HepG2 (cell line): ENCODE data around the gene ARHGEF16. TPM values are rescaled to one million over a fixed set of nuclear protein-coding genes. Genes with fewer than 3 reads are reported as not detected.
A peak's percentile ranks its signal among the peaks of the same experiment; 100 is the strongest.

Experiments
- CBFB ChIP-seq: sonication (generic); formaldehyde crosslinking; IDR thresholded peaks from 2 replicates; pipeline ENCODE4 v1.4.0; 2020; ENCODE audit warnings: missing genetic modification reagents
- DR1 ChIP-seq: sonication (generic); formaldehyde crosslinking; IDR thresholded peaks from 2 replicates; pipeline ENCODE4 v1.8.0; 2021; ENCODE audit warnings: mild to moderate bottlenecking, missing genetic modification reagents, inconsistent platforms
- FIP1L1 ChIP-seq: fragments of 200-400 bp; formaldehyde crosslinking; IDR thresholded peaks from 2 replicates; pipeline ENCODE4 v1.6.1; 2018; ENCODE audit warnings: low read depth, mild to moderate bottlenecking, low read length, moderate library complexity, borderline replicate concordance; ENCODE audit not compliant: insufficient read depth
- MYC ChIP-seq: sonication (generic); formaldehyde crosslinking; IDR thresholded peaks from 2 replicates; pipeline ENCODE4 v1.9.0; 2021; ENCODE audit warnings: missing genetic modification reagents, borderline replicate concordance
- NCOA5 ChIP-seq: sonication (generic); formaldehyde crosslinking; IDR thresholded peaks from 2 replicates; pipeline ENCODE4 v1.4.0; 2020; ENCODE audit warnings: missing genetic modification reagents
- RXRA ChIP-seq: sonication (generic); formaldehyde crosslinking; IDR thresholded peaks from 2 replicates; pipeline ENCODE4 v1.5.1; 2020; ENCODE audit warnings: missing genetic modification reagents
- TARDBP ChIP-seq: sonication (generic); formaldehyde crosslinking; IDR thresholded peaks from 2 replicates; pipeline ENCODE4 v1.8.0; 2022; ENCODE audit warnings: mild to moderate bottlenecking, missing genetic modification reagents
- ZNF510 ChIP-seq: sonication (generic); formaldehyde crosslinking; IDR thresholded peaks from 2 replicates; pipeline ENCODE4 v1.4.0; 2020; ENCODE audit warnings: low read depth, mild to moderate bottlenecking, missing genetic modification reagents
- ZNF569 ChIP-seq: sonication (generic); formaldehyde crosslinking; IDR thresholded peaks from 2 replicates; pipeline ENCODE4 v1.5.0; 2020; ENCODE audit warnings: mild to moderate bottlenecking, missing genetic modification reagents, moderate library complexity, borderline replicate concordance
- ZNF614 ChIP-seq: IDR thresholded peaks from 2 replicates; pipeline ENCODE4 v1.6.1; 2018; ENCODE audit warnings: missing biosample characterization, missing genetic modification reagents, inconsistent platforms, borderline replicate concordance
- polyA plus RNA-seq, 8 experiments: library from polyadenylated mRNA; depleted of rRNA in 3 of 8; stranded (reverse) in 7 of 8; unstranded in 1 of 8; fragments of >200 nt; fragmentation: Illumina TruSeq in 4 of 8; extraction: Trizol in 4 of 8; gene quantifications; 2 replicates each; pipeline versions ENCODE4 v1.2.1 to v1.2.3, GENCODE V29; 2011 to 2016; ENCODE audit warnings: low read depth in 4 of 8, missing spikeins in 1 of 8, mixed read lengths in 1 of 8; ENCODE audit not compliant: insufficient read depth in 1 of 8
- total RNA-seq, 5 experiments: library from RNA; depleted of rRNA; stranded (reverse); fragments of >200 nt; fragmentation: Illumina TruSeq; extraction: Trizol; gene quantifications; 2 replicates each; pipeline ENCODE4 v1.2.3, GENCODE V29; 2016; ENCODE audit warnings: low read depth in 1 of 5
- TF ChIP-seq, protein P1 (sequence below): sonication (generic); formaldehyde crosslinking; IDR thresholded peaks from 2 replicates; pipeline ENCODE4 v1.4.0; 2020; ENCODE audit warnings: missing genetic modification reagents; ENCODE audit errors: not compliant biosample characterization
- TF ChIP-seq, protein P2 (sequence below): sonication (generic); formaldehyde crosslinking; IDR thresholded peaks from 2 replicates; pipeline ENCODE4 v1.4.0; 2020; ENCODE audit warnings: missing genetic modification reagents
- TF ChIP-seq, protein P3 (sequence below): sonication (generic); formaldehyde crosslinking; IDR thresholded peaks from 2 replicates; pipeline ENCODE4 v1.5.0; 2020; ENCODE audit warnings: mild to moderate bottlenecking, missing genetic modification reagents
- TF ChIP-seq, protein P4 (sequence below): sonication (generic); formaldehyde crosslinking; IDR thresholded peaks from one replicate; pipeline ENCODE4 v1.5.1; 2020; ENCODE audit warnings: mild to moderate bottlenecking, missing genetic modification reagents; ENCODE audit errors: not compliant biosample characterization

Gene ARHGEF16
- total and polyA plus RNA-seq, 2 of the 13 experiments (the other 11 are each of a cell fraction or from before 2014, with no cell fraction given), result 20.3 to 39.9 TPM

DNA sequence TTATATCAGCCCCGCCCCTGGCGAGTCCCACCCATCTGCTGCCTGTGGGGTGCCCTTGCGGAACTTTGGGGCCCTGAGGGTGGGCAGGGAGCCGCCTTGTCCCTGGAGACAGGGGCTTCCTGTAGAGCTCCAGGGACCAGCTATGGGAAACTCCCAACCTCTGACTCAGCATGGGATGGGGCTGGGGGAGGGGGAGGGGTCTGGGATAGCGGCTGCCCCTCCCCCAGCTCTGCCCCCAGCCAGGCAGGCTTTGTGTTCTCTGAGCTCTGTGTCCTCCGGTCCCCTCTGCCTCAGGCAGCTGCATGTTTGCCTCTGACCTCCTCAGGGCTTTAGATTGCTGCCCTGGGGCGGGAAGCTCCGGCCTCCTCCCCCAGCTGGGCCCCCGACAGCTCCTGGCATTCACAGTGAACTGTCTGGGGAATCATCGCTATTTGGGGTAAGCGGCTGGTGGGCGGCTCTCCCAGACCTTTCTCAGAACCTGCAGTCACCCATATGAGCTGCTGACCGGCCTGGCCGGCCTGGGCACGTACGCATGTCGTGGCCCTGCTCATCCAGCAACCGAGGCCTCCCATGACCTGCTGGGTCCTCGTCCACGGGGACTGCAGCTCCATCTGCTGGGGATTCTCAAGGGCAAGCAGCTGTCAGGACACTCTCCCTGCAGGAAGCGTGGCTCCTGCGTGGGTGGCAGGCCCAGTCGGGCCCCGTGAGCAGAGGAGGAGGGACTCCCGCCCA, 17.1 kb downstream of the ARHGEF16 start (continued):
- TF ChIP-seq, protein P1, sequence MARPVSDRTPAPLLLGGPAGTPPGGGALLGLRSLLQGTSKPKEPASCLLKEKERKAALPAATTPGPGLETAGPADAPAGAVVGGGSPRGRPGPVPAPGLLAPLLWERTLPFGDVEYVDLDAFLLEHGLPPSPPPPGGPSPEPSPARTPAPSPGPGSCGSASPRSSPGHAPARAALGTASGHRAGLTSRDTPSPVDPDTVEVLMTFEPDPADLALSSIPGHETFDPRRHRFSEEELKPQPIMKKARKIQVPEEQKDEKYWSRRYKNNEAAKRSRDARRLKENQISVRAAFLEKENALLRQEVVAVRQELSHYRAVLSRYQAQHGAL (CRISPR knock-in tag), result peak; percentile 59
- TF ChIP-seq MYC (CRISPR knock-in tag), result peak; percentile 91
- TF ChIP-seq CBFB (CRISPR knock-in tag), result peak; percentile 17; the same call in 1 of the 2 replicates
- peak; percentile 86 for TF ChIP-seq TARDBP (CRISPR knock-in tag)
- TF ChIP-seq NCOA5, result no peak
- TF ChIP-seq, protein P2, sequence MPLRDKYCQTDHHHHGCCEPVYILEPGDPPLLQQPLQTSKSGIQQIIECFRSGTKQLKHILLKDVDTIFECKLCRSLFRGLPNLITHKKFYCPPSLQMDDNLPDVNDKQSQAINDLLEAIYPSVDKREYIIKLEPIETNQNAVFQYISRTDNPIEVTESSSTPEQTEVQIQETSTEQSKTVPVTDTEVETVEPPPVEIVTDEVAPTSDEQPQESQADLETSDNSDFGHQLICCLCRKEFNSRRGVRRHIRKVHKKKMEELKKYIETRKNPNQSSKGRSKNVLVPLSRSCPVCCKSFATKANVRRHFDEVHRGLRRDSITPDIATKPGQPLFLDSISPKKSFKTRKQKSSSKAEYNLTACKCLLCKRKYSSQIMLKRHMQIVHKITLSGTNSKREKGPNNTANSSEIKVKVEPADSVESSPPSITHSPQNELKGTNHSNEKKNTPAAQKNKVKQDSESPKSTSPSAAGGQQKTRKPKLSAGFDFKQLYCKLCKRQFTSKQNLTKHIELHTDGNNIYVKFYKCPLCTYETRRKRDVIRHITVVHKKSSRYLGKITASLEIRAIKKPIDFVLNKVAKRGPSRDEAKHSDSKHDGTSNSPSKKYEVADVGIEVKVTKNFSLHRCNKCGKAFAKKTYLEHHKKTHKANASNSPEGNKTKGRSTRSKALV, result no peak; the same call in 1 of the 2 replicates
- TF ChIP-seq ZNF510, result 0 out of 2 replicates have a peak, but pooled peaks have one; percentile 46
- TF ChIP-seq DR1 (CRISPR knock-in tag), result peak; percentile 43; the same call in 1 of the 2 replicates
- TF ChIP-seq ZNF614 (CRISPR knock-in tag), result peak; percentile 82; the same call in 1 of the 2 replicates
- TF ChIP-seq ZNF569 (CRISPR knock-in tag), result no peak
- peak; percentile 97 for TF ChIP-seq RXRA (CRISPR knock-in tag)
- TF ChIP-seq, protein P3, sequence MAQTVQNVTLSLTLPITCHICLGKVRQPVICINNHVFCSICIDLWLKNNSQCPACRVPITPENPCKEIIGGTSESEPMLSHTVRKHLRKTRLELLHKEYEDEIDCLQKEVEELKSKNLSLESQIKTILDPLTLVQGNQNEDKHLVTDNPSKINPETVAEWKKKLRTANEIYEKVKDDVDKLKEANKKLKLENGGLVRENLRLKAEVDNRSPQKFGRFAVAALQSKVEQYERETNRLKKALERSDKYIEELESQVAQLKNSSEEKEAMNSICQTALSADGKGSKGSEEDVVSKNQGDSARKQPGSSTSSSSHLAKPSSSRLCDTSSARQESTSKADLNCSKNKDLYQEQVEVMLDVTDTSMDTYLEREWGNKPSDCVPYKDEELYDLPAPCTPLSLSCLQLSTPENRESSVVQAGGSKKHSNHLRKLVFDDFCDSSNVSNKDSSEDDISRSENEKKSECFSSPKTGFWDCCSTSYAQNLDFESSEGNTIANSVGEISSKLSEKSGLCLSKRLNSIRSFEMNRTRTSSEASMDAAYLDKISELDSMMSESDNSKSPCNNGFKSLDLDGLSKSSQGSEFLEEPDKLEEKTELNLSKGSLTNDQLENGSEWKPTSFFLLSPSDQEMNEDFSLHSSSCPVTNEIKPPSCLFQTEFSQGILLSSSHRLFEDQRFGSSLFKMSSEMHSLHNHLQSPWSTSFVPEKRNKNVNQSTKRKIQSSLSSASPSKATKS, result no peak
- TF ChIP-seq FIP1L1, result 0 out of 2 replicates have a peak, but pooled peaks have one; percentile 46
- TF ChIP-seq, protein P4, sequence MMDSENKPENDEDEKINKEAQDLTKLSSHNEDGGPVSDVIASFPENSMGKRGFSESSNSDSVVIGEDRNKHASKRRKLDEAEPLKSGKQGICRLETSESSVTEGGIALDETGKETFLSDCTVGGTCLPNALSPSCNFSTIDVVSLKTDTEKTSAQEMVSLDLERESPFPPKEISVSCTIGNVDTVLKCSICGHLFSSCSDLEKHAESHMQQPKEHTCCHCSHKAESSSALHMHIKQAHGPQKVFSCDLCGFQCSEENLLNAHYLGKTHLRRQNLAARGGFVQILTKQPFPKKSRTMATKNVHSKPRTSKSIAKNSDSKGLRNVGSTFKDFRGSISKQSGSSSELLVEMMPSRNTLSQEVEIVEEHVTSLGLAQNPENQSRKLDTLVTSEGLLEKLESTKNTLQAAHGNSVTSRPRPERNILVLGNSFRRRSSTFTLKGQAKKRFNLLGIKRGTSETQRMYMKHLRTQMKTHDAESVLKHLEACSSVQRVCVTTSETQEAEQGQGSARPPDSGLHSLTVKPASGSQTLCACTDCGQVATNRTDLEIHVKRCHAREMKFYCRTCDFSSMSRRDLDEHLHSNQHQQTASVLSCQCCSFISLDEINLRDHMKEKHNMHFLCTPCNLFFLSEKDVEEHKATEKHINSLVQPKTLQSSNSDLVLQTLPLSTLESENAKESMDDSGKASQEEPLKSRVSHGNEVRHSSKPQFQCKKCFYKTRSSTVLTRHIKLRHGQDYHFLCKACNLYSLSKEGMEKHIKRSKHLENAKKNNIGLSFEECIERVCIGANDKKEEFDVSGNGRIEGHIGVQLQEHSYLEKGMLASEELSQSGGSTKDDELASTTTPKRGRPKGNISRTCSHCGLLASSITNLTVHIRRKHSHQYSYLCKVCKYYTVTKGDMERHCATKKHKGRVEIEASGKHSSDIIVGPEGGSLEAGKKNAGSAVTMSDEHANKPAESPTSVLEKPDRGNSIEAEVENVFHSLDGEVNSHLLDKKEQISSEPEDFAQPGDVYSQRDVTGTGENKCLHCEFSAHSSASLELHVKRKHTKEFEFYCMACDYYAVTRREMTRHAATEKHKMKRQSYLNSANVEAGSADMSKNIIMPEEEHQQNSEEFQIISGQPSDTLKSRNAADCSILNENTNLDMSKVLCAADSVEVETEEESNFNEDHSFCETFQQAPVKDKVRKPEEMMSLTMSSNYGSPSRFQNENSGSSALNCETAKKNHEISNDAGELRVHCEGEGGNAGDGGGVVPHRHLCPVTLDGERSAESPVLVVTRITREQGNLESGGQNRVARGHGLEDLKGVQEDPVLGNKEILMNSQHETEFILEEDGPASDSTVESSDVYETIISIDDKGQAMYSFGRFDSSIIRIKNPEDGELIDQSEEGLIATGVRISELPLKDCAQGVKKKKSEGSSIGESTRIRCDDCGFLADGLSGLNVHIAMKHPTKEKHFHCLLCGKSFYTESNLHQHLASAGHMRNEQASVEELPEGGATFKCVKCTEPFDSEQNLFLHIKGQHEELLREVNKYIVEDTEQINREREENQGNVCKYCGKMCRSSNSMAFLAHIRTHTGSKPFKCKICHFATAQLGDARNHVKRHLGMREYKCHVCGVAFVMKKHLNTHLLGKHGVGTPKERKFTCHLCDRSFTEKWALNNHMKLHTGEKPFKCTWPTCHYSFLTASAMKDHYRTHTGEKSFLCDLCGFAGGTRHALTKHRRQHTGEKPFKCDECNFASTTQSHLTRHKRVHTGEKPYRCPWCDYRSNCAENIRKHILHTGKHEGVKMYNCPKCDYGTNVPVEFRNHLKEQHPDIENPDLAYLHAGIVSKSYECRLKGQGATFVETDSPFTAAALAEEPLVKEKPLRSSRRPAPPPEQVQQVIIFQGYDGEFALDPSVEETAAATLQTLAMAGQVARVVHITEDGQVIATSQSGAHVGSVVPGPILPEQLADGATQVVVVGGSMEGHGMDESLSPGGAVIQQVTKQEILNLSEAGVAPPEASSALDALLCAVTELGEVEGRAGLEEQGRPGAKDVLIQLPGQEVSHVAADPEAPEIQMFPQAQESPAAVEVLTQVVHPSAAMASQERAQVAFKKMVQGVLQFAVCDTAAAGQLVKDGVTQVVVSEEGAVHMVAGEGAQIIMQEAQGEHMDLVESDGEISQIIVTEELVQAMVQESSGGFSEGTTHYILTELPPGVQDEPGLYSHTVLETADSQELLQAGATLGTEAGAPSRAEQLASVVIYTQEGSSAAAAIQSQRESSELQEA (CRISPR knock-in tag), result no peak
